LNCAP (cell line): ENCODE data around the gene NT5C1A.
A peak's percentile ranks its signal among the peaks of the same experiment; 100 is the strongest.

Experiments used
- CTCF ChIP-seq: fragments of 450-650 bp; IDR thresholded peaks from 2 replicates; pipeline ENCODE4 v1.5.1; 2017; ENCODE audit warnings: mild to moderate bottlenecking

The NT5C1A gene

GRCh38 chr1:39657923-39658485, 13.9 kb downstream of the NT5C1A start:
- peak; percentile 93 for TF ChIP-seq CTCF

GRCh38 chr1:39657402-39657801, 14.5 kb downstream of the NT5C1A start:
- no peak for TF ChIP-seq CTCF

GRCh38 chr1:39656391-39656790, 15.5 kb downstream of the NT5C1A start:
- no peak for TF ChIP-seq CTCF

- no peak for TF ChIP-seq CTCF
Observed at GRCh38 chr1:39655578-39656268, 16.2 kb downstream of the NT5C1A start.

GRCh38 chr1:39654291-39654690, 17.6 kb downstream of the NT5C1A start:
- no peak for TF ChIP-seq CTCF

- TF ChIP-seq CTCF: peak; percentile 91
Observed at GRCh38 chr1:39653546-39654031, 18.3 kb downstream of the NT5C1A start.

GRCh38 chr1:39652554-39652953, 19.4 kb downstream of the NT5C1A start:
- no peak for TF ChIP-seq CTCF
